OCI-LY7 (cell line): ENCODE results near the gene POC5. TPM values are rescaled to one million over a fixed set of nuclear protein-coding genes. Genes with fewer than 3 reads are reported as not detected.

Experiments
- BruUV-seq: library from RNA; stranded (reverse); fragments of 400-500 nt; replicated peaks from 2 replicates; lab custom pipeline; 2021; lab: Mats Ljungman, UMichigan
- CTCF ChIA-PET: fragments of 300-600 bp; sonication (Branson Sonifier 250); formaldehyde crosslinking; loops from one replicate; lab custom pipeline; 2022; ENCODE audit warnings: antibody characterized with exemption; ENCODE audit not compliant: unreplicated experiment; lab: Charles Lee
- POLR2A ChIA-PET: fragments of 300-600 bp; sonication (Branson Sonifier 250); formaldehyde crosslinking; loops from one replicate; lab custom pipeline; 2022; ENCODE audit warnings: antibody characterized with exemption; lab: Charles Lee
- DNase-seq: peaks from one replicate; pipeline ENCODE4 v3.0.0-alpha.2; 2015; ENCODE audit warnings: low spot score
- H2AFZ ChIP-seq: fragments of 200-600 bp; sonication (generic), shearing (Covaris generic); 2 replicates; pipeline ENCODE4 v1.6.1; 2014; ENCODE audit warnings: mild to moderate bottlenecking, antibody characterized with exemption, low read length, moderate library complexity
- H3K27ac ChIP-seq: fragments of 200-600 bp; sonication (generic); 2 replicates; pipeline ENCODE4 v1.5.1; 2014; ENCODE audit warnings: mixed run types, low read depth, mild to moderate bottlenecking, moderate library complexity, low read length, inconsistent platforms; ENCODE audit not compliant: poor library complexity, severe bottlenecking
- H3K36me3 ChIP-seq: fragments of 200-600 bp; sonication (generic); 2 replicates; pipeline ENCODE4 v1.6.1; 2014; ENCODE audit warnings: mild to moderate bottlenecking, antibody characterized with exemption, low read length, moderate library complexity, mixed read lengths; ENCODE audit not compliant: insufficient read depth
- H3K4me1 ChIP-seq: fragments of 200-600 bp; sonication (generic); 2 replicates; pipeline ENCODE4 v1.5.1; 2014; ENCODE audit warnings: mild to moderate bottlenecking, low read length; ENCODE audit not compliant: insufficient read depth, poor library complexity, severe bottlenecking
- H3K4me2 ChIP-seq: fragments of 200-600 bp; sonication (generic); 2 replicates; pipeline ENCODE4 v1.6.1; 2014; ENCODE audit warnings: mild to moderate bottlenecking, low read length
- H3K4me3 ChIP-seq: fragments of 200-600 bp; sonication (generic); 2 replicates; pipeline ENCODE4 v1.5.1; 2014; ENCODE audit warnings: mild to moderate bottlenecking, low read depth, low read length; ENCODE audit not compliant: poor library complexity, severe bottlenecking
- H3K79me2 ChIP-seq: fragments of 200-600 bp; sonication (generic); 2 replicates; pipeline ENCODE4 v1.6.1; 2016; ENCODE audit warnings: low read depth, mild to moderate bottlenecking, low read length, moderate library complexity, mixed read lengths; ENCODE audit not compliant: insufficient read depth
- H3K9me2 ChIP-seq: fragments of 200-600 bp; sonication (generic); 2 replicates; pipeline ENCODE4 v1.6.1; 2016; ENCODE audit warnings: mild to moderate bottlenecking, low read length, mixed read lengths; ENCODE audit not compliant: insufficient read depth
- H3K9me3 ChIP-seq: fragments of 200-600 bp; sonication (generic); 2 replicates; pipeline ENCODE4 v1.6.1; 2014; ENCODE audit warnings: mild to moderate bottlenecking, mixed run types, low read length, mixed read lengths
- H4K20me1 ChIP-seq: fragments of 200-600 bp; sonication (generic); 2 replicates; pipeline ENCODE4 v1.6.1; 2014; ENCODE audit warnings: mild to moderate bottlenecking, antibody characterized with exemption, low read length, moderate library complexity, mixed read lengths; ENCODE audit not compliant: insufficient read depth
- CTCF ChIP-seq: fragments of 200-600 bp; sonication (generic); conservative IDR thresholded peaks from 2 replicates; pipeline ENCODE4 v1.5.1; 2014; ENCODE audit warnings: mild to moderate bottlenecking, antibody characterized with exemption, low read length, moderate library complexity, mixed read lengths
- EZH2phosphoT487 ChIP-seq: fragments of 200-600 bp; sonication (generic); IDR thresholded peaks from 2 replicates; pipeline ENCODE4 v1.6.1; 2018; ENCODE audit warnings: low read depth, borderline replicate concordance, mild to moderate bottlenecking, mixed run types, antibody characterized with exemption, low read length, moderate library complexity, mixed read lengths
- intact Hi-C: fragments of 100-400 bp; cut with micrococcal nuclease; formaldehyde crosslinking; loops from one replicate; pipeline ENCODE4 v1.10.0; 2022; ENCODE audit not compliant: unreplicated experiment
- total RNA-seq, 2 experiments: library from RNA; depleted of rRNA in 1 of 2; stranded (reverse); fragments of >200 nt in 1 of 2; shearing (Covaris generic) in 1 of 2; gene quantifications; 2 replicates each; pipeline ENCODE4 v1.2.3, GENCODE V29; 2014 to 2022

The POC5 gene
- total RNA-seq, 2 experiments from 2014 or later, result 20.5 to 29.4 TPM

DNA sequence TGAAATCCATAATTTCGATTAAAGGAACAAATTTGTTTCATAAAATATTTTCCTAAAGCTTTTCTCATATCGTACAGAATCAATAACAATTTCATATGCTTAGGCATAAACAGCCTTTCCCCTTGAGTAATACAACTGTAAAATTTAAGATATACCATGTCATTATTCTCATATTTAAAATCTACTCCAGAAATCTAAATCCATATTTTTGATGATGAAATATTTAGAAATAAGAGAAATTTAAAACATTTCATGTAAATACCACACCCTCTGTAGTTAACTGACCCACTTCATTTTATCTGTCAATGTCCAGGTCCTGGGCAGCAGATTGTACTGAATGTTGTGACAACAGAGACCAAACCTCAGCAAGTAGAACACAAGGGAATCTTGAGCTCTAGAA, 5.1 kb downstream of the POC5 start:
- Histone ChIP-seq H3K9me3 (no peaks in the 10 kb centered on the region), H3K4me3 (no peak overlapping the region), H2AFZ (no peak overlapping the region), H3K27ac (no peak overlapping the region), H4K20me1 (no peaks in the 10 kb centered on the region), H3K79me2 (peaks cover 84% of the 10 kb centered on the region), H3K4me1 (peaks cover 7% of the 10 kb centered on the region), H3K36me3 (peaks cover 71% of the 10 kb centered on the region), H3K9me2 (no peaks in the 10 kb centered on the region), H3K4me2 (no peak overlapping the region)
- TF ChIP-seq EZH2phosphoT487 (no peak), CTCF (no peak)
- ChIA-PET CTCF (no interaction called here), POLR2A (interaction anchor here (1.0 to 1.5 kb wide), 3 partner anchors 11 to 33 kb away, joined by 3 read pairs; no protein-coding TSS in a partner anchor)
- no TSS peak for BruUV-seq
- intact Hi-C loops, result no loop called here
- no peak for DNase-seq

DNA sequence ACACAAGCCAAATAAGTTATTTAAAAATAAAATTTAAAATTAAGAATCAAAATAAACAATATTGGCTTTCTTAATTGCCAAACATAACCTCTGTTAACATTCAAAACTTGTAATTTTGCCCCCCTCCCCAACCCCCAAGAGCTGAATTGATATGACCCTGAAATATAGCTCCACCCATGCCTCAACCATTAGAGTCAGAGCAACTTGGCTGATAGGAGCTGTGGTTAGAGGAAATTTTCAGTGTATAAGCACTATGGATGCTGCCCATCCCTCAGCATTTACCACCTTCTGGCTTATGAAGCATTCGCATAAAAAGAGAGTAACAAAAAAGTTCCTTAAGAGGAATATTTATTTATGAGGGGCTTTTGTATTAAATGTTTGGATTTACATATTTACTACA, 6.1 kb downstream of the POC5 start:
- intact Hi-C loops, result no loop called here
- no peaks in the 10 kb centered on the region for H3K9me3 ChIP-seq
- no peak for DNase-seq
- POLR2A ChIA-PET, result no interaction called here
- no peaks in the 10 kb centered on the region for H4K20me1 ChIP-seq
- H3K4me2 ChIP-seq, result no peak overlapping the region
- no peak overlapping the region for H2AFZ ChIP-seq
- peaks cover 7% of the 10 kb centered on the region for H3K4me1 ChIP-seq
- H3K27ac ChIP-seq, result no peak overlapping the region
- CTCF ChIA-PET, result no interaction called here
- no peak for TF ChIP-seq CTCF
- no peak for TF ChIP-seq EZH2phosphoT487
- H3K4me3 ChIP-seq, result no peak overlapping the region
- H3K79me2 ChIP-seq, result peaks cover 76% of the 10 kb centered on the region
- no peaks in the 10 kb centered on the region for H3K9me2 ChIP-seq
- no TSS peak for BruUV-seq
- H3K36me3 ChIP-seq, result peaks cover 76% of the 10 kb centered on the region

- Histone ChIP-seq H3K79me2 (peaks cover 71% of the 10 kb centered on the region), H2AFZ (no peak overlapping the region), H4K20me1 (no peaks in the 10 kb centered on the region), H3K27ac (no peak overlapping the region), H3K36me3 (peaks cover 81% of the 10 kb centered on the region), H3K4me2 (no peak overlapping the region), H3K4me3 (no peak overlapping the region), H3K9me2 (no peaks in the 10 kb centered on the region), H3K9me3 (no peaks in the 10 kb centered on the region), H3K4me1 (peaks cover 2% of the 10 kb centered on the region)
- ChIA-PET CTCF (no interaction called here), POLR2A (interaction anchor here (1.2 kb wide), 1 partner anchor 17 kb away, joined by 3 read pairs; no protein-coding TSS in a partner anchor)
- no peak for DNase-seq
- intact Hi-C loops, result no loop called here
- no TSS peak for BruUV-seq
- TF ChIP-seq CTCF (no peak), EZH2phosphoT487 (no peak)
These were observed 6.6 kb downstream of the POC5 start for GRCh38 chr5:75710637-75711036.
